BLaER1 treated with 17β-estradiol and CSF1 and Interleukin-3, amounts not matched to agents 10 nM and 100 nM (cell line): ENCODE results near the gene FBH1.

Experiments used
- H3K27ac ChIP-seq, 11 experiments: shearing (Covaris generic); formaldehyde crosslinking; 2 replicates each; pipeline ENCODE4 v1.8.1; 2022
- H3K27me3 ChIP-seq, 11 experiments: shearing (Covaris generic); formaldehyde crosslinking; 2 replicates each; pipeline ENCODE4 v1.8.1; 2022
- H3K36me3 ChIP-seq, 11 experiments: shearing (Covaris generic); formaldehyde crosslinking; 2 replicates each; pipeline ENCODE4 v1.8.1; 2022
- H3K4me1 ChIP-seq, 10 experiments: shearing (Covaris generic); formaldehyde crosslinking; 2 replicates each; pipeline ENCODE4 v1.8.1; 2022
- H3K4me2 ChIP-seq, 11 experiments: shearing (Covaris generic); formaldehyde crosslinking; 2 replicates each; pipeline ENCODE4 v1.8.1; 2022
- H3K4me3 ChIP-seq, 10 experiments: shearing (Covaris generic); formaldehyde crosslinking; 2 replicates each; pipeline ENCODE4 v1.8.1; 2022
- H3K9ac ChIP-seq, 11 experiments: shearing (Covaris generic); formaldehyde crosslinking; 2 replicates each; pipeline ENCODE4 v1.8.1; 2022
- H3K9me3 ChIP-seq, 11 experiments: shearing (Covaris generic); formaldehyde crosslinking; replicated peaks in 1 of 11; 2 replicates each; pipeline ENCODE4 v1.8.1; 2022
- H4K20me1 ChIP-seq, 11 experiments: shearing (Covaris generic); formaldehyde crosslinking; 2 replicates each; pipeline ENCODE4 v1.8.1; 2022
- Cebpa-rat ChIP-seq, 11 experiments: shearing (Covaris generic); IDR thresholded peaks; 2 replicates each; pipeline ENCODE4 v1.8.1; 2022

The FBH1 gene

GRCh38 chr10:5933909-5934546 is 44.0 kb downstream of the FBH1 start:
- H3K4me2 ChIP-seq, result no peak overlapping the region
- no peak overlapping the region for H3K27ac ChIP-seq
- no peak overlapping the region for H3K4me3 ChIP-seq
- H4K20me1 ChIP-seq, result peaks cover 0 to 13% (median 0%) of the 10 kb centered on the region in 11 experiments; a peak in 4 of 22 replicates
- no peaks in the 10 kb centered on the region for H3K27me3 ChIP-seq
- no peak overlapping the region for H3K9ac ChIP-seq
- no peaks in the 10 kb centered on the region for H3K4me1 ChIP-seq
- H3K36me3 ChIP-seq, result peaks cover 91 to 100% (median 99%) of the 10 kb centered on the region in 11 experiments
- no peak for TF ChIP-seq Cebpa-rat (IDR thresholded peaks at IDR 0.05)
- H3K9me3 ChIP-seq, result no peaks in the 10 kb centered on the region

- no peaks in the 10 kb centered on the region for H3K9me3 ChIP-seq
- peaks cover 75 to 86% (median 85%) of the 10 kb centered on the region in 11 experiments for H3K36me3 ChIP-seq
- H3K27me3 ChIP-seq, result no peaks in the 10 kb centered on the region
- H3K4me2 ChIP-seq, result no peak overlapping the region
- no peak overlapping the region for H3K9ac ChIP-seq
- H4K20me1 ChIP-seq, result peaks cover 0 to 8% (median 0%) of the 10 kb centered on the region in 11 experiments; a peak in 2 of 22 replicates
- no peak overlapping the region for H3K27ac ChIP-seq
- no peak overlapping the region for H3K4me3 ChIP-seq
- no peaks in the 10 kb centered on the region for H3K4me1 ChIP-seq
- no peak for TF ChIP-seq Cebpa-rat (IDR thresholded peaks at IDR 0.05)
These were observed 45.6 kb downstream of the FBH1 start for GRCh38 chr10:5935628-5936027.

- Histone ChIP-seq H3K27ac (no peak overlapping the region), H3K9ac (no peak overlapping the region), H3K27me3 (no peaks in the 10 kb centered on the region), H3K4me1 (peaks cover 10 to 12% (median 11%) of the 10 kb centered on the region in 10 experiments), H4K20me1 (peaks cover 0 to 8% (median 0%) of the 10 kb centered on the region in 11 experiments; a peak in 2 of 22 replicates), H3K4me2 (no peak overlapping the region), H3K4me3 (no peak overlapping the region), H3K9me3 (no peaks in the 10 kb centered on the region), H3K36me3 (peaks cover 62 to 72% (median 71%) of the 10 kb centered on the region in 11 experiments)
- TF ChIP-seq Cebpa-rat (IDR thresholded peaks at IDR 0.05), result no peak
These were observed 47.0 kb downstream of the FBH1 start for GRCh38 chr10:5937016-5937415.

- Histone ChIP-seq H3K27me3 (no peaks in the 10 kb centered on the region), H3K4me2 (no peak overlapping the region), H4K20me1 (peaks cover 0 to 8% (median 0%) of the 10 kb centered on the region in 11 experiments; a peak in 1 of 22 replicates), H3K27ac (no peak overlapping the region), H3K4me1 (peaks cover 12 to 24% (median 16%) of the 10 kb centered on the region in 10 experiments), H3K9me3 (no peaks in the 10 kb centered on the region), H3K4me3 (no peak overlapping the region), H3K36me3 (peaks cover 49 to 59% (median 58%) of the 10 kb centered on the region in 11 experiments), H3K9ac (no peak overlapping the region)
- TF ChIP-seq Cebpa-rat (IDR thresholded peaks at IDR 0.05), result no peak
These were observed 48.2 kb downstream of the FBH1 start for GRCh38 chr10:5938291-5938690.

- Histone ChIP-seq H4K20me1 (peaks cover 0 to 8% (median 0%) of the 10 kb centered on the region in 11 experiments; a peak in 1 of 22 replicates), H3K27me3 (no peaks in the 10 kb centered on the region), H3K4me2 (peak overlapping the region in 5 of 11 experiments; percentile 51 to 88 (median 70); a peak in 7 of 22 replicates), H3K4me3 (no peak overlapping the region), H3K9me3 (no peaks in the 10 kb centered on the region), H3K9ac (no peak overlapping the region), H3K27ac (no peak overlapping the region), H3K36me3 (peaks cover 29 to 34% (median 33%) of the 10 kb centered on the region in 11 experiments), H3K4me1 (peaks cover 22 to 50% (median 30%) of the 10 kb centered on the region in 10 experiments)
- TF ChIP-seq Cebpa-rat (IDR thresholded peaks at IDR 0.05), result no peak
These were observed 50.8 kb downstream of the FBH1 start for GRCh38 chr10:5940807-5941218.

- peaks cover 30 to 57% (median 38%) of the 10 kb centered on the region in 10 experiments for H3K4me1 ChIP-seq
- H4K20me1 ChIP-seq, result 0 out of 22 replicates have a peak, but pooled peaks cover 0 to 7% (median 0%) of the 10 kb centered on the region in 11 experiments
- peaks cover 21 to 27% (median 25%) of the 10 kb centered on the region in 11 experiments for H3K36me3 ChIP-seq
- no peak for TF ChIP-seq Cebpa-rat (IDR thresholded peaks at IDR 0.05)
- H3K4me3 ChIP-seq, result no peak overlapping the region
- no peaks in the 10 kb centered on the region for H3K27me3 ChIP-seq
- peak overlapping the region; percentile 51 to 94 (median 64) for H3K4me2 ChIP-seq
- H3K9ac ChIP-seq, result peak overlapping the region in 2 of 11 experiments; percentile 7 to 31; a peak in 2 of 22 replicates
- peak overlapping the region in 3 of 11 experiments; percentile 26 to 56 (median 46); a peak in 5 of 22 replicates for H3K27ac ChIP-seq
- no peaks in the 10 kb centered on the region for H3K9me3 ChIP-seq
These were observed 51.5 kb downstream of the FBH1 start for GRCh38 chr10:5941579-5941978.

- Histone ChIP-seq H3K36me3 (peaks cover 17 to 22% (median 21%) of the 10 kb centered on the region in 11 experiments), H3K9ac (peak overlapping the region in 2 of 11 experiments; percentile 7 to 31; a peak in 2 of 22 replicates), H3K4me3 (no peak overlapping the region), H3K27ac (peak overlapping the region in 3 of 11 experiments; percentile 26 to 56 (median 46); a peak in 5 of 22 replicates), H3K27me3 (no peaks in the 10 kb centered on the region), H3K4me2 (peak overlapping the region; percentile 51 to 94 (median 64)), H3K4me1 (peaks cover 34 to 61% (median 42%) of the 10 kb centered on the region in 10 experiments), H4K20me1 (0 out of 22 replicates have a peak, but pooled peaks cover 0 to 3% (median 0%) of the 10 kb centered on the region in 11 experiments), H3K9me3 (no peaks in the 10 kb centered on the region)
- no peak for TF ChIP-seq Cebpa-rat (IDR thresholded peaks at IDR 0.05)
These were observed 52.0 kb downstream of the FBH1 start for GRCh38 chr10:5942001-5942400.

GRCh38 chr10:5942474-5942873 is 52.4 kb downstream of the FBH1 start:
- Histone ChIP-seq H3K36me3 (peaks cover 12 to 18% (median 16%) of the 10 kb centered on the region in 11 experiments), H3K4me1 (peaks cover 36 to 64% (median 45%) of the 10 kb centered on the region in 10 experiments), H3K27me3 (no peaks in the 10 kb centered on the region), H3K27ac (peak overlapping the region in 3 of 11 experiments; percentile 26 to 56 (median 46); a peak in 5 of 22 replicates), H3K9me3 (no peaks in the 10 kb centered on the region), H3K4me2 (peak overlapping the region in 5 of 11 experiments; percentile 37 to 94 (median 88); a peak in 9 of 22 replicates), H3K4me3 (no peak overlapping the region), H4K20me1 (no peaks in the 10 kb centered on the region), H3K9ac (peak overlapping the region in 1 of 11 experiments; percentile 31; a peak in 2 of 22 replicates)
- no peak for TF ChIP-seq Cebpa-rat (IDR thresholded peaks at IDR 0.05)

GRCh38 chr10:5943536-5943935 is 53.5 kb downstream of the FBH1 start:
- TF ChIP-seq Cebpa-rat (IDR thresholded peaks at IDR 0.05), result no peak
- Histone ChIP-seq H3K4me3 (no peak overlapping the region), H3K4me2 (peak overlapping the region in 3 of 11 experiments; percentile 88 to 94 (median 88); a peak in 6 of 22 replicates), H3K36me3 (peaks cover 2 to 7% (median 6%) of the 10 kb centered on the region in 11 experiments; a peak in 20 of 22 replicates), H4K20me1 (no peaks in the 10 kb centered on the region), H3K9ac (no peak overlapping the region), H3K27ac (no peak overlapping the region; a peak in 1 of 22 replicates), H3K4me1 (peaks cover 36 to 64% (median 45%) of the 10 kb centered on the region in 10 experiments), H3K9me3 (no peaks in the 10 kb centered on the region), H3K27me3 (no peaks in the 10 kb centered on the region)
